RPMI7951 (cell line): ENCODE results near the gene OR52E8. TPM values are rescaled to one million over a fixed set of nuclear protein-coding genes. Genes with fewer than 3 reads are reported as not detected.

Source experiments
- DNase-seq: peaks from one replicate; pipeline ENCODE4 v3.0.0-alpha.2; 2012; ENCODE audit warnings: low read depth
- total RNA-seq: library from RNA; depleted of rRNA; stranded (reverse); fragments of >200 nt; shearing (Covaris generic); gene quantifications from 2 replicates; pipeline ENCODE4 v1.2.3, GENCODE V29; 2014; rRNA removed

The OR52E8 gene
- total RNA-seq, 1 experiment from 2014 or later = not detected

GRCh38 chr11:5808500-5809121, 48.9 kb downstream of the OR52E8 start, which contains the start of gene OR52N2:
Gene OR52N2, plus strand, starts transcription at chr11:5808924. Its CDS starts 11,412 bp downstream, at chr11:5820336.
- DNase-seq = peak; percentile 66

- DNase-seq = peak; percentile 10
Observed at GRCh38 chr11:5807580-5807979, 49.9 kb downstream of the OR52E8 start.

Other genes starting within 250 kb of the OR52E8 start
- gene TRIM34, start 232.7 kb downstream of the OR52E8 start, total RNA-seq = 6.4 and 7.1 TPM in 2 replicates
- gene TRIM5, start 172.6 kb downstream of the OR52E8 start, total RNA-seq = 14.8 and 17.8 TPM in 2 replicates
- gene TRIM22, start 167.9 kb downstream of the OR52E8 start, total RNA-seq = 5.5 and 10.1 TPM in 2 replicates
- not detected in 2 replicates for gene OR56B1, start 121.2 kb downstream of the OR52E8 start, total RNA-seq
- gene OR52N4, start 103.4 kb downstream of the OR52E8 start, total RNA-seq = not detected in 2 replicates
- not detected in 2 replicates for gene OR52N5, start 74.3 kb downstream of the OR52E8 start, total RNA-seq
- not detected in 2 replicates for gene OR52N1, start 66.4 kb downstream of the OR52E8 start, total RNA-seq
- gene OR52N2, start 48.8 kb downstream of the OR52E8 start, total RNA-seq = not detected in 2 replicates
- not detected in 2 replicates for gene OR52E6, start 15.8 kb downstream of the OR52E8 start, total RNA-seq
- not detected in 2 replicates for gene OR52E4, start 22.9 kb upstream of the OR52E8 start, total RNA-seq
- not detected in 2 replicates for gene OR52E5, start 35.5 kb upstream of the OR52E8 start, total RNA-seq
- not detected in 2 replicates for gene OR56A3, start 84.6 kb upstream of the OR52E8 start, total RNA-seq
- not detected in 2 replicates for gene OR56A5, start 110.8 kb upstream of the OR52E8 start, total RNA-seq
- not detected in 2 replicates for gene OR52L1, start 129.3 kb upstream of the OR52E8 start, total RNA-seq
- gene OR56A4, start 149.3 kb upstream of the OR52E8 start, total RNA-seq = not detected in 2 replicates
- gene OR56A1, start 173.1 kb upstream of the OR52E8 start, total RNA-seq = not detected in 2 replicates
- gene OR56B4, start 250.0 kb upstream of the OR52E8 start, total RNA-seq = not detected in 2 replicates